Measurements from ENCODE around the gene PTPRO.

DNA sequence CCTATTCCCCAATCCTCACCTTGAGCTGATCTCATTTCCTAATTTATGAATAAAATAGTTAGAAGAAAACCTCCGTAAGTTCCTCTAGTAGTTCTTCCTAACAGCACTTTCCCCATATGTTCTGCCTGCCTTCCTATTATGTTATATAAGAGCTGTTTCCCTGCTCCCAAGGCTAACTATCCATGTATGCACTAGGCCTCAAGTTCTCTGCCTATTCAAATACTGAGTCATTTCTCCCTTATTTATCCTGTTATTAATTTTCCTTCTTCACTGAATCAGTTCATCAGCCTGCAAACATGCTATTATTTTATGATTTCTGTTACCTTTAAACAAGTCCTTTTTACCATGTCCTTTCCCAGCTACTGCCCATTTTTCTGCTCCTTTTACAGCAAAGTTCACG is 302.8 kb downstream of the PTPRO start:
- TF ChIP-seq, protein P1, sequence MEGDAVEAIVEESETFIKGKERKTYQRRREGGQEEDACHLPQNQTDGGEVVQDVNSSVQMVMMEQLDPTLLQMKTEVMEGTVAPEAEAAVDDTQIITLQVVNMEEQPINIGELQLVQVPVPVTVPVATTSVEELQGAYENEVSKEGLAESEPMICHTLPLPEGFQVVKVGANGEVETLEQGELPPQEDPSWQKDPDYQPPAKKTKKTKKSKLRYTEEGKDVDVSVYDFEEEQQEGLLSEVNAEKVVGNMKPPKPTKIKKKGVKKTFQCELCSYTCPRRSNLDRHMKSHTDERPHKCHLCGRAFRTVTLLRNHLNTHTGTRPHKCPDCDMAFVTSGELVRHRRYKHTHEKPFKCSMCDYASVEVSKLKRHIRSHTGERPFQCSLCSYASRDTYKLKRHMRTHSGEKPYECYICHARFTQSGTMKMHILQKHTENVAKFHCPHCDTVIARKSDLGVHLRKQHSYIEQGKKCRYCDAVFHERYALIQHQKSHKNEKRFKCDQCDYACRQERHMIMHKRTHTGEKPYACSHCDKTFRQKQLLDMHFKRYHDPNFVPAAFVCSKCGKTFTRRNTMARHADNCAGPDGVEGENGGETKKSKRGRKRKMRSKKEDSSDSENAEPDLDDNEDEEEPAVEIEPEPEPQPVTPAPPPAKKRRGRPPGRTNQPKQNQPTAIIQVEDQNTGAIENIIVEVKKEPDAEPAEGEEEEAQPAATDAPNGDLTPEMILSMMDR (IDR thresholded peaks at IDR 0.05; ENCODE audit: low read depth, low read length, poor library complexity, severe bottlenecking), result no peak
- TF ChIP-seq EZH2phosphoT487 (IDR thresholded peaks at IDR 0.05; ENCODE audit: borderline replicate concordance, low read length), result no peak
